Bronchial epithelial cell (primary cell): ENCODE data around the gene RHOBTB1. TPM values are rescaled to one million over a fixed set of nuclear protein-coding genes. Genes with fewer than 3 reads are reported as not detected.
A peak's percentile ranks its signal among the peaks of the same experiment; 100 is the strongest.
"Not testable (repeated sequence)": the region's sequence is repeated elsewhere in the genome, so short reads cannot be mapped to it uniquely, and the experiment has no call there.

ENCODE experiments used
- DNase-seq: peaks from one replicate; pipeline ENCODE4 v3.0.0-alpha.2; 2010; ENCODE audit warnings: low read depth
- FAIRE-seq: peaks from 2 replicates; lab custom pipeline; 2011; peaks lifted over from hg19 to GRCh38; lab: Jason Lieb, UNC
- H3K27me3 ChIP-seq: 2 replicates; pipeline ENCODE4 v1.5.1; 2011; ENCODE audit warnings: low read length; ENCODE audit not compliant: control insufficient read depth, insufficient read depth
- H3K36me3 ChIP-seq: 2 replicates; pipeline ENCODE4 v1.5.1; 2011; ENCODE audit warnings: low read length; ENCODE audit not compliant: control insufficient read depth, insufficient read depth
- H3K4me3 ChIP-seq: 2 replicates; pipeline ENCODE4 v1.5.1; 2011; ENCODE audit warnings: mild to moderate bottlenecking, low read depth, low read length, control low read depth
- CTCF ChIP-seq: IDR thresholded peaks from 2 replicates; pipeline ENCODE4 v1.5.1; 2011; ENCODE audit warnings: mild to moderate bottlenecking, moderate library complexity, low read length, control low read depth, inconsistent platforms; ENCODE audit not compliant: insufficient read depth, severe bottlenecking
- total RNA-seq: library from RNA; depleted of rRNA; stranded (reverse); fragments of >200 nt; gene quantifications from 2 replicates; pipeline ENCODE4 v1.2.1, GENCODE V29; 2014

Gene RHOBTB1
- total RNA-seq, 1 donor from 2014 or later: 6.3 TPM

- FAIRE-seq (no peak), DNase-seq (peak; percentile 37)
- Histone ChIP-seq H3K27me3 (no peaks in the 10 kb centered on the region), H3K36me3 (no peaks in the 10 kb centered on the region), H3K4me3 (no peak overlapping the region)
- TF ChIP-seq CTCF: no peak
These were observed 97.8 kb downstream of the RHOBTB1 start for GRCh38 chr10:60846173-60846572.

- DNase-seq (no peak), FAIRE-seq (no peak)
- H3K4me3 ChIP-seq: no peak overlapping the region
- no peaks in the 10 kb centered on the region for H3K27me3 ChIP-seq
- no peak for TF ChIP-seq CTCF
- H3K36me3 ChIP-seq: no peaks in the 10 kb centered on the region
These were observed 98.9 kb downstream of the RHOBTB1 start for GRCh38 chr10:60845038-60845437.

- H3K27me3 ChIP-seq: no peaks in the 10 kb centered on the region
- DNase-seq (no peak), FAIRE-seq (no peak)
- no peak for TF ChIP-seq CTCF
- H3K36me3 ChIP-seq: no peaks in the 10 kb centered on the region
- H3K4me3 ChIP-seq: no peak overlapping the region
These were observed 101.3 kb downstream of the RHOBTB1 start for GRCh38 chr10:60842694-60843093.

GRCh38 chr10:60841227-60841626 is 102.8 kb downstream of the RHOBTB1 start:
- not testable (repeated sequence) for H3K4me3 ChIP-seq, H3K27me3 ChIP-seq, DNase-seq, H3K36me3 ChIP-seq, FAIRE-seq

GRCh38 chr10:60835049-60835448 is 108.9 kb downstream of the RHOBTB1 start:
- Histone ChIP-seq H3K27me3 (no peaks in the 10 kb centered on the region), H3K4me3 (no peak overlapping the region), H3K36me3 (no peaks in the 10 kb centered on the region)
- DNase-seq: no peak
- TF ChIP-seq CTCF: no peak
- FAIRE-seq: no peak

- FAIRE-seq: no peak
These were observed 109.6 kb downstream of the RHOBTB1 start for GRCh38 chr10:60834401-60834800.

GRCh38 chr10:60832136-60832535 is 111.8 kb downstream of the RHOBTB1 start:
- DNase-seq, H3K27me3 ChIP-seq, FAIRE-seq, H3K4me3 ChIP-seq, H3K36me3 ChIP-seq: not testable (repeated sequence)

More at GRCh38 chr10:60834401-60834800, 109.6 kb downstream of the RHOBTB1 start:
- DNase-seq: no peak
- no peaks in the 10 kb centered on the region for H3K36me3 ChIP-seq
- no peak for TF ChIP-seq CTCF
- H3K27me3 ChIP-seq: no peaks in the 10 kb centered on the region
- no peak overlapping the region for H3K4me3 ChIP-seq
